K562 (cell line): ENCODE data around the gene FAM187B.

Experiments
- NR2C2 ChIP-seq, 2 experiments: fragments of 200-800 bp in 1 of 2; sonication (Bioruptor generic) in 1 of 2; sonication (generic) in 1 of 2; formaldehyde crosslinking in 1 of 2; IDR thresholded peaks; 2 replicates each; pipeline versions ENCODE4 v1.6.1 to v1.8.0; 2016 to 2022; ENCODE audit warnings: mild to moderate bottlenecking in 1 of 2, missing compliant biosample characterization in 1 of 2, missing genetic modification characterization in 1 of 2, missing genetic modification reagents in 1 of 2
- RCOR1 ChIP-seq, 2 experiments: IDR thresholded peaks; 2 replicates each; pipeline ENCODE4 v1.6.1; 2012; ENCODE audit warnings: low read depth in 2 of 2, low read length in 2 of 2, borderline replicate concordance in 1 of 2, improper control_type of control experiment in 1 of 2

- no peak for TF ChIP-seq RCOR1 (IDR thresholded peaks at IDR 0.05; ENCODE audit: borderline replicate concordance in 1 of 2, low read depth in 2 of 2, low read length in 2 of 2)
- no peak for TF ChIP-seq NR2C2 (CRISPR knock-in tag; IDR thresholded peaks at IDR 0.05)
- TF ChIP-seq NR2C2 (tag; IDR thresholded peaks at IDR 0.05) = no peak
Measured at GRCh38 chr19:35276706-35277281, 48.3 kb upstream of the FAM187B start.
